ENCODE measurements around the gene DSPP. TPM values are rescaled to one million over a fixed set of nuclear protein-coding genes. Genes with fewer than 3 reads are reported as not detected.
"Not testable (repeated sequence)": the region's sequence is repeated elsewhere in the genome, so short reads cannot be mapped to it uniquely, and the experiment has no call there.

DSPP gene
- total RNA-seq, 1 donor: not detected

DNA sequence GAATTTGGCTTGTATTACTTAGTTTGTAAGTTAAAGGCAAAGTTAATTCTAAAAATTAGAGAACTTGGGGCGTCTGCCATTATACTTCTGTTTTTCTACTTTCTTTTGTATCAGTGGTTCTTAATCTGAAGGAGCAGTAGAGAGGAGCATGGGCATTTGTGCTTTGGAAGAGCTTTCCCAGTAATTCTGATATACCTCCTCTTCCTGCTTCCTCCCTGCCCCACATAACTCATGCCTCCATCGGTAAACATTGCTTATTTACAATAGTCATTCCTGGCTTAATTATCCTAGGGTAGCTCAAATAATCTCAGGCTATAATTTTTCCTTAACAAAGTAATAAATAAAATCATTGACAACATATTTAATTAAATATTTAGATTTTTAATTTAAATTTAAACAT lies 42.1 kb upstream of the DSPP start:
- no peaks in the 10 kb centered on the region for H3K9me3 ChIP-seq (ENCODE audit: low read depth, low read length)
- H3K79me2 ChIP-seq (ENCODE audit: insufficient read depth, low read length): no peaks in the 10 kb centered on the region
- no peak overlapping the region for H3K4me2 ChIP-seq (ENCODE audit: insufficient read depth, low read length)
- no peaks in the 10 kb centered on the region for H4K20me1 ChIP-seq (ENCODE audit: insufficient read depth, low read length)
- TF ChIP-seq, protein P1, sequence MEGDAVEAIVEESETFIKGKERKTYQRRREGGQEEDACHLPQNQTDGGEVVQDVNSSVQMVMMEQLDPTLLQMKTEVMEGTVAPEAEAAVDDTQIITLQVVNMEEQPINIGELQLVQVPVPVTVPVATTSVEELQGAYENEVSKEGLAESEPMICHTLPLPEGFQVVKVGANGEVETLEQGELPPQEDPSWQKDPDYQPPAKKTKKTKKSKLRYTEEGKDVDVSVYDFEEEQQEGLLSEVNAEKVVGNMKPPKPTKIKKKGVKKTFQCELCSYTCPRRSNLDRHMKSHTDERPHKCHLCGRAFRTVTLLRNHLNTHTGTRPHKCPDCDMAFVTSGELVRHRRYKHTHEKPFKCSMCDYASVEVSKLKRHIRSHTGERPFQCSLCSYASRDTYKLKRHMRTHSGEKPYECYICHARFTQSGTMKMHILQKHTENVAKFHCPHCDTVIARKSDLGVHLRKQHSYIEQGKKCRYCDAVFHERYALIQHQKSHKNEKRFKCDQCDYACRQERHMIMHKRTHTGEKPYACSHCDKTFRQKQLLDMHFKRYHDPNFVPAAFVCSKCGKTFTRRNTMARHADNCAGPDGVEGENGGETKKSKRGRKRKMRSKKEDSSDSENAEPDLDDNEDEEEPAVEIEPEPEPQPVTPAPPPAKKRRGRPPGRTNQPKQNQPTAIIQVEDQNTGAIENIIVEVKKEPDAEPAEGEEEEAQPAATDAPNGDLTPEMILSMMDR (IDR thresholded peaks at IDR 0.05; ENCODE audit: extremely low read depth, low read depth, low read length): no peak
- H3K4me3 ChIP-seq (ENCODE audit: insufficient read depth, low read length): no peak overlapping the region
- H3K4me1 ChIP-seq (ENCODE audit: insufficient read depth, low read length): no peaks in the 10 kb centered on the region
- no peak for DNase-seq (ENCODE audit: insufficient read length, low spot score, missing footprints)
- H3K36me3 ChIP-seq (ENCODE audit: insufficient read depth, low read length): no peaks in the 10 kb centered on the region
- no peaks in the 10 kb centered on the region for H3K27me3 ChIP-seq (ENCODE audit: insufficient read depth, low read length)
- no peak overlapping the region for H2AFZ ChIP-seq (ENCODE audit: low read length)
- no peak overlapping the region for H3K27ac ChIP-seq (ENCODE audit: low read depth, low read length)

DNA sequence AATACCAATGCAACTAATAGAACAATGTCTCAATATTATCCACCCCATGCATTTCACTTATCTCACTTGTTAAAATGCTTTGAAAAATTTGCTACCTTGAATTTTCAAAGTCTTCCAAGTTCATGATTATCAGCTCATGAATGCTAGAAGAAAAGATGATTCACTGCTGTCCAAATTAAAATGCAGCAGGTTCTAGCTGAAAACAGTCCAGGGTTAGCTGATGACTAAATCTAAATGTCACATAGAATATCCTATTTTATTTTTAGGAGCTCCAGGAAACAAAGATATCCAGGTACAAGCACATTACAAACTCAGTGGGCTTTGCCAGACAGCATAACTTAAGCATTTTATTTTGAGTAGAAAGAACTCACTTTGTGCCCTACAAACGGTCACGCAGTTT lies 41.1 kb upstream of the DSPP start:
- peak overlapping the region; percentile 44 for H3K4me2 ChIP-seq (ENCODE audit: insufficient read depth, low read length)
- no peak overlapping the region for H3K27ac ChIP-seq (ENCODE audit: low read depth, low read length)
- H3K9me3 ChIP-seq (ENCODE audit: low read depth, low read length): no peaks in the 10 kb centered on the region
- no peaks in the 10 kb centered on the region for H3K4me1 ChIP-seq (ENCODE audit: insufficient read depth, low read length)
- H3K79me2 ChIP-seq (ENCODE audit: insufficient read depth, low read length): no peaks in the 10 kb centered on the region
- no peaks in the 10 kb centered on the region for H3K36me3 ChIP-seq (ENCODE audit: insufficient read depth, low read length)
- no peak overlapping the region for H3K4me3 ChIP-seq (ENCODE audit: insufficient read depth, low read length)
- no peak for DNase-seq (ENCODE audit: insufficient read length, low spot score, missing footprints)
- no peaks in the 10 kb centered on the region for H3K27me3 ChIP-seq (ENCODE audit: insufficient read depth, low read length)
- no peak overlapping the region for H2AFZ ChIP-seq (ENCODE audit: low read length)
- TF ChIP-seq, protein P1 (IDR thresholded peaks at IDR 0.05; ENCODE audit: extremely low read depth, low read depth, low read length): no peak
- H4K20me1 ChIP-seq (ENCODE audit: insufficient read depth, low read length): no peaks in the 10 kb centered on the region

- TF ChIP-seq, protein P1 (IDR thresholded peaks at IDR 0.05; ENCODE audit: extremely low read depth, low read depth, low read length): no peak
- H3K9me3 ChIP-seq (ENCODE audit: low read depth, low read length): no peaks in the 10 kb centered on the region
- no peaks in the 10 kb centered on the region for H3K36me3 ChIP-seq (ENCODE audit: insufficient read depth, low read length)
- H3K27me3 ChIP-seq (ENCODE audit: insufficient read depth, low read length): no peaks in the 10 kb centered on the region
- no peaks in the 10 kb centered on the region for H3K4me1 ChIP-seq (ENCODE audit: insufficient read depth, low read length)
- no peak overlapping the region for H3K27ac ChIP-seq (ENCODE audit: low read depth, low read length)
- H3K4me2 ChIP-seq (ENCODE audit: insufficient read depth, low read length): no peak overlapping the region
- H2AFZ ChIP-seq (ENCODE audit: low read length): no peak overlapping the region
- no peaks in the 10 kb centered on the region for H4K20me1 ChIP-seq (ENCODE audit: insufficient read depth, low read length)
- H3K4me3 ChIP-seq (ENCODE audit: insufficient read depth, low read length): no peak overlapping the region
- no peaks in the 10 kb centered on the region for H3K79me2 ChIP-seq (ENCODE audit: insufficient read depth, low read length)
- DNase-seq (ENCODE audit: insufficient read length, low spot score, missing footprints): peak; percentile 26
These were observed 38.0 kb upstream of the DSPP start for GRCh38 chr4:87570290-87570805.

- not testable (repeated sequence) for H3K36me3 ChIP-seq (ENCODE audit: insufficient read depth, low read length); H3K4me2 ChIP-seq (ENCODE audit: insufficient read depth, low read length); H3K4me3 ChIP-seq (ENCODE audit: insufficient read depth, low read length); H3K27ac ChIP-seq (ENCODE audit: low read depth, low read length); H2AFZ ChIP-seq (ENCODE audit: low read length); DNase-seq (ENCODE audit: insufficient read length, low spot score, missing footprints); H3K4me1 ChIP-seq (ENCODE audit: insufficient read depth, low read length); H3K27me3 ChIP-seq (ENCODE audit: insufficient read depth, low read length); H3K79me2 ChIP-seq (ENCODE audit: insufficient read depth, low read length); H3K9me3 ChIP-seq (ENCODE audit: low read depth, low read length); H4K20me1 ChIP-seq (ENCODE audit: insufficient read depth, low read length)
These were observed 34.0 kb upstream of the DSPP start for GRCh38 chr4:87574376-87574775.
